ELF-1 (cell line): ENCODE results near the gene TSPYL4.
"Not testable (repeated sequence)": the region's sequence is repeated elsewhere in the genome, so short reads cannot be mapped to it uniquely, and the experiment has no call there.

Experiments used
- DNase-seq: peaks from one replicate; pipeline ENCODE4 v3.0.0-alpha.2; 2016; ENCODE audit warnings: low read depth, low spot score

Gene TSPYL4

GRCh38 chr6:116253505-116254296 is at the start of gene TSPYL4:
Gene TSPYL4, minus strand, starts transcription at chr6:116254075. Its CDS starts 67 bp downstream, at chr6:116254008.
- DNase-seq, result peak; percentile 97

- DNase-seq, result no peak
Observed at GRCh38 chr6:116301104-116301503, 47.2 kb upstream of the TSPYL4 start.

- DNase-seq, result no peak
Observed at GRCh38 chr6:116300566-116300965, 46.7 kb upstream of the TSPYL4 start.

- no peak for DNase-seq
Observed at GRCh38 chr6:116298973-116299372, 45.1 kb upstream of the TSPYL4 start.

- no peak for DNase-seq
Observed at GRCh38 chr6:116298273-116298672, 44.4 kb upstream of the TSPYL4 start.

- DNase-seq, result no peak
Observed at GRCh38 chr6:116292553-116292952, 38.7 kb upstream of the TSPYL4 start.

- DNase-seq, result no peak
Observed at GRCh38 chr6:116291701-116292396, 38.0 kb upstream of the TSPYL4 start.

GRCh38 chr6:116290799-116291198 is 36.9 kb upstream of the TSPYL4 start:
- DNase-seq, result no peak

- DNase-seq, result no peak
Observed at GRCh38 chr6:116289876-116290275, 36.0 kb upstream of the TSPYL4 start.

GRCh38 chr6:116287689-116288282 is 33.9 kb upstream of the TSPYL4 start:
- no peak for DNase-seq

GRCh38 chr6:116286773-116287358 is 33.0 kb upstream of the TSPYL4 start:
- no peak for DNase-seq

GRCh38 chr6:116284984-116285383 is 31.1 kb upstream of the TSPYL4 start:
- not testable (repeated sequence) for DNase-seq

GRCh38 chr6:116283191-116283590 is 29.3 kb upstream of the TSPYL4 start:
- no peak for DNase-seq

GRCh38 chr6:116282698-116283097 is 28.8 kb upstream of the TSPYL4 start:
- no peak for DNase-seq

GRCh38 chr6:116280933-116281316 is 27.1 kb upstream of the TSPYL4 start:
- DNase-seq, result no peak

GRCh38 chr6:116280161-116280932 is 26.5 kb upstream of the TSPYL4 start:
- no peak for DNase-seq

GRCh38 chr6:116279232-116280160 is 25.6 kb upstream of the TSPYL4 start, which contains the start of gene TSPYL1:
Gene TSPYL1, minus strand, starts transcription at chr6:116279930. Its CDS starts 100 bp downstream, at chr6:116279830.
- DNase-seq, result peak; percentile 98

GRCh38 chr6:116278854-116279231 is 25.0 kb upstream of the TSPYL4 start:
- no peak for DNase-seq

GRCh38 chr6:116278481-116278829 is 24.6 kb upstream of the TSPYL4 start:
- peak; percentile 11 for DNase-seq

GRCh38 chr6:116277124-116277523 is 23.2 kb upstream of the TSPYL4 start:
- no peak for DNase-seq
